Renal pelvis (tissue), 4 donors: ENCODE measurements around the gene TYW5. TPM values are rescaled to one million over a fixed set of nuclear protein-coding genes. Genes with fewer than 3 reads are reported as not detected.
A peak's percentile ranks its signal among the peaks of the same experiment; 100 is the strongest.
"Not testable (repeated sequence)": the region's sequence is repeated elsewhere in the genome, so short reads cannot be mapped to it uniquely, and the experiment has no call there.

ENCODE experiments used
- DNase-seq: peaks from one replicate; pipeline ENCODE4 v3.0.0-alpha.2; 2013
- polyA plus RNA-seq, 3 donors: library from polyadenylated mRNA; unstranded; fragments of 120-200 nt; gene quantifications; one replicate each; pipeline ENCODE4 v1.2.1, GENCODE V29; 2013; ENCODE audit not compliant: insufficient read length in 3 of 3

TYW5 gene
- polyA plus RNA-seq, 3 donors = 11.3 to 18.7 (median 17.9) TPM

DNA sequence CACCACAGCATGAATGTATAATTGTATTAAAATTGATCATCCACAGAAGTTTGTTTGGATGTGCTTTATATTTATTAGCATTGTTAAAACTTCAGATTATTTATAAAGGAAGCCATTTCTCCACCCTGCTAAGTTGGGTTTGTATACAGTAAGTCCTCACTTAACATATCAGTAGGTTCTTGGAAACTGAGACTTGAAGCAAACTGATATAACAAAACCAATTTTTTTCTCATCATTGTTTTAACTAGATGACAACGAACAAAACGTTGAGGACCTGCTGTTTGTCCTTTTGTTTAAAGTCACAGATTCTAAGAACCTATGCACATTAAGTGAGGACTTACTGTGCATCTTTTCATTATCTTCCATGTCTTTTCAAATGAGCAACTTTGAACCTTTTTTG, 27.1 kb downstream of the TYW5 start:
- DNase-seq = no peak

DNA sequence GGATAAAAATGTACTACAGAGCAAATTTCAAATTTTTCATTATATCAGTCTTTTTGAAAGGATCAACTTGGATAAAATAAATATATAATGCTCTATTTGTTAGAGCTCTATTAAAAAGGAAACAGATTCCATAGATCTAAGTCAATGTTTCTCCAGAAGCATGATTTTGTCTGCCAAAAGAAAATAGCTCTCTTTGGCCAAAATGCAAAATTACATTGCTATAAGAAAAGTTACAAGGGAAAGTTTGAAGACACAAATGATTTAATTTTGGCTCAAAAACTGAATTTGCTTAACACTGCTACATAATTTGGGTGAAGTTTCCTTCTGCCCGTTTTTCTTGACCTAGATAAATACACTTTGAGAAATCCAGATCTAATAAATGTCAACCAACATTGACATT, 28.5 kb downstream of the TYW5 start:
- no peak for DNase-seq

DNA sequence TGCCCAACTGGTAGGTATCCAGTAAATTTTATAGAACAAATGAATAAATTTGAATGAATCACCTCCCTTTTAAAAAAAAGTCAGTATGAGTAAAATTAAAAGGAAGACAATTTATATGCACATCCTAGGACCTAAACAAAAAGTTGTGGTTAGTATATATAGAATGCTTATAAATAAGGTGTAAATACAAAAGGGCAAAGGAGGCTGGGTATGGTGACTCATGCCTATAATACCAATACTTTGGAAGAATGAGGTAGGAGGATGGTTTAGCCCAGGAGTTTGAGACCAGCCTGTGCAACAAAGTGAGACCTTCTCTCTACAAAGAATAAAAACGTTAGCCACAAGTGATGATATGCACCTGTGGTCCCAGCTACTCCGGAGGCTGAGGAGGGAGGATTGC, 31.4 kb downstream of the TYW5 start:
- DNase-seq = no peak

DNA sequence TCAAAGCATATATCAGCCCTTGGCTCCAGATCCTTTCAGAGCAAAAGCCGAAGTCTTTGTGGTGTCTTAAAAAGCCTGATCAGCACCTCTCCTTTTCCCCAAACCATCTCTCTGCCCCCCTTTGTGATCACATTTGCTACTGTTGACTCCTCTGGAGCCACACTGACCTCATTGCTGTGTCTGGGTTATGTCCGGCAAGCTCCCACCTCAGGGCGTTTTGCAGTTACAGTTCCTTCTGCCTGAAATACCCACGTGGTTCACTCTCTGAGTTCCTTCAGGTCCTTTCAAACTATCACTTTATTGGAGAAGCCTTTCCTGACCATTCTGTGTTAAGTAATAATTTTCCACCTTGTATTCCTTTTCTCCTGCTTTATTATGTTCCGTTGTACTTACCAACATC, 32.4 kb downstream of the TYW5 start:
- no peak for DNase-seq

DNA sequence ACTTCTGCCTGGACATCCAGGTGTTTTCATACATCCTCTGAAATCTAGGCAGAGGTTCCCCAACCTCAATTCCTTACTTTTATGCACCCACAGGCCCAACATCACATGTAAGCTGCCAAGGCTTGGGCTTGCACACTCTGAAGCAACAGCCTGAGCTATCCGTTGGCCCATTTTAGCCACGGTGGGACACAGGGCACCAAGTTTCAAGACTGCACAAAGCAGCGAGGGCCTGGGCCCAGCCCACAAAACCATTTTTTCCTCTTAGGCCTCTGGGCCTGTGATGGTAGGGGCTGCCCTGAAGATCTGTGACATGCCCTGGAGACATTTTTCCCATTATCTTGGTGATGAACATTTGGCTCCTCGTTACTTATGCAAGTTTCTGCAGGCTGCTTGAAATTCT, 38.3 kb downstream of the TYW5 start:
- no peak for DNase-seq

DNA sequence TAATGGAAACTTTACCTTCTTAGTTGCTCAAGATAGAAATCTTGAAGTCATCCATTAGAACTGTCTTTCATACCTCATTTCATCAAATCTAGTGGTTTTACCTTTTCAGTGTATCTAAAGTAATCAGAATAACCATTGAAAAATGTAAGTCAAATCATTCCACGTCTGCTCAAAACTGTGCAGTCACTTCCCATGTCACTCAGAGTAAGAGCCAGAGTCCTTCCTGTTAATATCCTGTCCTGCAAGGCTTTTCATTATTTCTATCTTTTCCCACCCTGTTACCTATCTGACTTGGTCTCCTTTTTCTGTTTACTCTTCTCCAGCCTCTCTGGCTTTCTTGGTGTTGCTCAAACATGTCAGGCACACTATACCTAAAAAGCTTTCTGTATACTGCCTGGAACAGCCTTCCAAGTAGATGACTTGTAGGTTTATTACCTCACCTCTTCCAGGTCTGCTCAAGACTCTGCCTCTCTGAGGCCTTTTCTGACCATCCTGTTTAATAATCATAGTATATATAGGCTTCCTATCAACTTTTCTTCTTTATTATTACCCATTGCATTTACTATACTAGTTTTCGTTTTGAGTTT, 40.8 kb downstream of the TYW5 start:
- no peak for DNase-seq

DNA sequence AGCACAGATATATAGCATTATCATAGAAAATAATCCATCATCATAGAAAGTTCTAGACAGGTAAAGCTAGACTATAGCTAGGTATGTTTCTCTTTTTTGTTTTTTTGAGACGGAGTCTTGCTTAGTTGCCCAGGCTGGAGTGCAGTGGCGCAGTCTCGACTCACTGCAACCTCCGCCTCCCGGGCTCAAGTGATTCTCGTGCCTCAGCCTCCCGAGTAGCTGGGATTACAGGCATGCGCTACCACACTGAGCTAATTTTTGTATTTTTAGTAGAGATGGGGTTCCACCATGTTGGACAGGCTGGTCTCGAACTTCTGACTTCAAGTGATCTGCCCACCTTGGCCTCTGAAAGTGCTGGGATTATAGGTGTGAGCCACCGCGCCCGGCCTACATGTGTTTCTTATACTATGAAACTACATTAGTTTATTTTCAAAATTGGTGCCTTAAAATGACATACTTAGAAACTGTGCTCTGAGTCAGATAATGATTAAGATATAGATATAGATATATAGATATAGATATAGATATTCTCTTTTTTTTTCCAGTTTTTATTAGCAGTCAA, 42.7 kb downstream of the TYW5 start:
- not testable (repeated sequence) for DNase-seq

DNA sequence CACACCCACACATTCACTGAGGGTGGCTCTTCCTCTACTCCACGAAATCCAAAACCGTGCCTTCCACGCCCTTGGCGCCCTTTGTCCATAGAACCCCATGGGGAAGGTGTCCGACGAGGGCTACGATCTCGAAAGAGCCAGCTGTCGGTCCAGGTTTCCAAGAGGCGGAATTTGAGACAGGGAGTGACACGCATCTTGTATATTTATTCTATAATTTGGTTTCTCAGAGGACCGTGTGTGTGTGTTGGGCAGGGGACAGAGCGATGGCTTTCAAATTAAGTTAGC, 43.5 kb downstream of the TYW5 start:
- no peak for DNase-seq

DNA sequence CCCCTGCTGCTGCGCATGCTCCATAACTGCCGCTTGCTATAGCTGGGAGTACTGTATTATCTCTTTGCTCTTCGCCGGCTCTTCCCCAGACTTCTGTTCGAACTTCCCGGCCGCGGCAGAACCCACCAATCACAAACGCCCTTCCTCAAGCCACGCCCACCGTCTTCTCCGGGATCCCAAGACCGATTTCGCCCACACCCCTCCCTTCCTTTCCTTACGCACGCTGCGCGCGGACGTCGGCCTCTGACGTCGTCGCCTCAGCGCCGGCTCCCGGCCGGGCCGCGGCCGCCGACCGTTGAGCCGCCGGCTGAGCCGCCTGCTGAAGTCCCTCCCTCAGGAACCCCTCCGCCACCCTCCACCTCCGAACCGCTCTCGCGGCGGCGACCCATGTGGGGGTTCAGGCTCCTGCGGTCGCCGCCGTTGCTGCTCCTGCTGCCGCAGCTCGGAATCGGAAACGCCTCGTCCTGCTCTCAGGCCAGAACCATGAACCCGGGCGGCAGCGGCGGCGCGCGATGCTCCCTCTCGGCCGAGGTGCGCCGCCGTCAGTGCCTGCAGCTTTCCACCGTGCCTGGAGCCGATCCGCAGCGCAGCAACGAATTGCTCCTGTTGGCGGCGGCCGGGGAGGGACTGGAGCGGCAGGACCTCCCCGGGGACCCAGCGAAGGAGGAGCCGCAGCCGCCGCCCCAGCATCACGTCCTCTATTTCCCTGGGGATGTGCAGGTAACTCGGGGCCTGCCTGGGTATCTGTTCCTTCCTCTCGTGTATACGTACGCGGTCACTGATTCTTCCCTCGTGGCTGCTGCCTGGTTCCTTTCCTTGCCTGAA, 44.0 kb downstream of the TYW5 start, which contains the start of gene C2orf69:
TSS of gene C2orf69 (plus strand) at position 242 of the 825 bp plus-strand sequence. CDS start at position 388, 146 bp downstream.
- DNase-seq = peak; percentile 96

DNA sequence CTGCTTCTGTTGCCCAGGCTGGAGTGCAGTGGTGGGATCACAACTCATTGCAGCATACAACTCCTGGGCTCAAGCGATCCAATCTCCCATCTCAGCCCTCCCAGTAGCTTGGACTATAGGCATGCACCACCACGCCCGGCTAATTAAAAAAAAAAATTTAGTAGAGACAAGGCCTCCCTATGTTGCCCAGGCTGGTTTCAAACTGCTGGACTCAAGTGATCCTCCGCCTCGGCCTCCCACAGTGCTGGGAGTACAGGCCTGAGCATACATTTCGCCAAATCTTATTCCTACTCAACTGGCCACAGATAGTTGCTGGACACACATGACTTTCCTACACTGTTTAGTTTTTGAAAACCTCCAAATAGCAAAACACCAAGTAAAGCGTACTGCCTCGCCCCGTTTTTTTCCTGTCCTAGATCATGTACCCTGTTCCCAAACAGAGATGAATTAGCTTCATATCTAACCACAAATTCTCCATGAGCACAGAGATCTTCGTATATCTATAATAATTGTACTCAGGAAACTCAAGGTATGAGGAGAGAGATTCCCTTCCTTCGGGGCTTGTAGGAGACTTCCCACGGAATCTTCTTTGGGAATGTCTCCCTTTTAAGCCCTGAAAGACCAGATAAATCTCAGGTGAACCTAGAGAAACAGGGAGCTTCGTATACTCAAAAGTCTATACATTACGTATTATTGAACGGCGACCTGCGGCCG, 44.8 kb downstream of the TYW5 start:
- peak; percentile 3 for DNase-seq

DNA sequence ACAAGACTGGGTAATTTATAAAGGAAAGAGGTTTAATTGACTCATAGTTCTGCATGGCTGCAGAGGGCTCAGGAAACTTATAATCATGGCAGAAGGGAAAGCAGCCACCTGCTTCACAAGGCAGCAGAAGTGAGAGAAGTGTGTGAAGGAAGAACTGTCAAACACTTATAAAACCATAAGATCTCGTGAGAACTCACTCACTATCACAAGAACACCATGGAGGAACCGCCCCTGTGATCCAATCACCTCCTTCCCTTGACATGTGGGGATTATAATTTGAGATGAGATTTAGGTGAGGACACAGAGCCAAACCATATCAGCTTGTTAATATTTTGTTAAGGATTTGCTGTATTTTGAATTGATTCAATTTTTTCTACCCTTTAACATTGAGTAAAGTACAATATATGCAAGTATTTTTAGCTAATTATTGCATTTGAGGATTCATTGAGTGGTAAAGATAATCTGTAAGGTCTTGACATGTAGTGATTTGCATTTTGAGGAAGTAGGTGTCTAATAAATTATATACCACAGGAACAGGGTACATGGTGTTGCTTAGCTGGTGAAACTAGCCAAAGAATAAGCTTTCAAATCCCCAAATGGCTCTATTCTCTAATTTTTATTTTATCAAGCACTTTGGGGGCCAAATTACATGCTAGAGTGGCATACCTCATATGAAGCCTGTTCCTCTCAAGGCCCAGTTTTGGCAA, 48.1 kb downstream of the TYW5 start:
- no peak for DNase-seq

DNA sequence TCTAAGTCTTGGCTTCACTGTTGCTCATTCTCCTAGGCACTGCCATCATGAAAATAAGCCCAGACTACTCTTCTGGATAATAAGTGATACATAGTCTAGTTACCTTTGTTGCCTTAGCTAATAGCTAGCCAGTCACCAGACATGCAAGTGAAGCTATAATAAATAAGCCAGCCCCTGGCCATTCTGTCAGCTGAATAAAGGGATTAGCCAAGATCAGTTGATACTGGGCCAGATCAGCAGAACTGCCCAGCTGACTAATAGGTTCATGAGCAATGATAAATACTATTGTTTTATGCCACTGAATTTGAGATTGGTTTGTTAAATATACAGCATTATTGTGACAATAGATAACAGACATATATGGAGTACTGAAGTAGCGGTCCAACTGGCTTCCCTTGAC, 52.2 kb downstream of the TYW5 start:
- DNase-seq = no peak

DNA sequence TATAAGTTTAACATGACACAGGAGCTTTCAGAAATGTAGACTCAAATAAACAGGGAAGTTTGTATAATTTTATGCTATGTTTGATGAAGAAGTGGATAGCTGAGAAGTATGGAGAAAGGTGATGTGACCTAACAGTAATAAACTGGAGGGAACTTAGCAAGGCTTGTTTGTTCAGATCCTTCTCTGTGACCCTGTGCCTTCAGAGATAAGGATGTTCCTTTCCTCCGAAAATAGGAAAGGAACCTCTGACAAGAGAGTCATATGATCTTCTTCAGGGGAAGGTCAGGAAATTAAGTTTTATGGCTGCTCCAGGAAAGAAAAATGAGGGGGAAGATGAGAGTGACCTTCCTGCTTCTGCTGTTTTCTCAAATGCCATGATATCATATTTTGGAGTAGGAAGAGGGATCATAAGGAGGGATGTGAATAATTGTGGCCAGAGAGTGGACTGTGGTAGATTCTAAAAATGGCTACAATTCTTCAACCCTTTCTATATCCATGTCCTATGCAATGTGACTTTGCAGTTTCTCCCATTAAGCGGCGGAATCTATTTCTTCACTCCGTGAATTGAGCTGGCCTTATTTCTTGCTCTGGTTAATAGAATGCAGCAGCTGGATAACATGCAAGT, 52.7 kb downstream of the TYW5 start:
- no peak for DNase-seq

DNA sequence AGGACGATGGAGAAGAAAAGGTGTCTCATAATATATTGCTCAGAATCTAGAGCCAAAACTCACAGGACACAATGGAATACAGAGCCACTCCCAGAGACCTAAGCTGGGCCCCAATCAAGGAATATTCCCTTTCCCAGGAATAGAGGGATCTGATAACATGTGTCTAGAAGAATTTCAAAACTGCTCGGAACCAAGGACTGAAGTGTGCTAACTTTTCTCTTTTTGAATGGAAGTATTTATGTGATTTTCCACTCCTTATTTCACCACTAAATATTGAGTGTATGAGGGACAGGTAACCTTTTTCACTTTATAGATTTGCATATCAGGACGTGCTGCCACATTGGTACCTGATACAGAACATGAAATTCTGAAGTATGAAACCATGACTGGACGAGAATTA, 53.3 kb downstream of the TYW5 start:
- no peak for DNase-seq

DNA sequence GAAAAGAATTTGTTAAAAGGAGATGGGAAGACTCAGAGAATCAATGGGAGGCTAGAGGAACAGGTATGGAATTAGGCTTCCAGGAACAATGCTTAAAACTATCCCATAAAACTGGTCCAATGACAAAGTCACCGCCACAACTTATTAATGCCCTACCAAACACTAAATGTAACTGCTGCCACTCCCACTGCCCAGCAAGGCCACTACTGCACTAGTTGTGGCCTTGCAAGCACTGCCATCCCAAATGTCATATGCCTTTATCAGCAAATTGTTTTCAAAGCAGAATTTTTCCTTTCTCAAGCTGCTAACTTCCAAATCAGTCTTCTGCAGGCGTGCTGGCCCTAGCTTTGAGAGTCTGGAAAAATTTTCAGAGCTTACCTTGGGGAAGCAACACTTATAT, 58.7 kb downstream of the TYW5 start:
- no peak for DNase-seq

DNA sequence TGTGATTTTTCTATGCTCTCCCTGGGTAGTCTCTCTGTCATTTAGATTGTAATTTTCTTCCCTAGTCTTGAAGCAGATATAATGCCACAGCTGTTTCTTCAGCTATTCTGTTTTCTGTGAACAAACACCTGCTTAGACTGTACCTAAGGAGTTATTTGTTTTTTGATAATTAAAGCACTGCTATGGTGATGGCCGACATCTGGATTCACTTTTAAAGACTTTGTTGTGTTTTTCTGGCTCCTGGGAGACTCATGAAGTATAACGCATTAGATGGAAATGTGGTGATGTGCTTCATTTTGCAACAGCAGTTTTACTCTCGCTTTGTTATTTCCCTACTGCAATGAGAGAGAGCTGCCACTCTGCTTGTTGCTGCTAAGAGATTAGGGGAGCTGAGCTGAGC, 59.9 kb downstream of the TYW5 start:
- no peak for DNase-seq

DNA sequence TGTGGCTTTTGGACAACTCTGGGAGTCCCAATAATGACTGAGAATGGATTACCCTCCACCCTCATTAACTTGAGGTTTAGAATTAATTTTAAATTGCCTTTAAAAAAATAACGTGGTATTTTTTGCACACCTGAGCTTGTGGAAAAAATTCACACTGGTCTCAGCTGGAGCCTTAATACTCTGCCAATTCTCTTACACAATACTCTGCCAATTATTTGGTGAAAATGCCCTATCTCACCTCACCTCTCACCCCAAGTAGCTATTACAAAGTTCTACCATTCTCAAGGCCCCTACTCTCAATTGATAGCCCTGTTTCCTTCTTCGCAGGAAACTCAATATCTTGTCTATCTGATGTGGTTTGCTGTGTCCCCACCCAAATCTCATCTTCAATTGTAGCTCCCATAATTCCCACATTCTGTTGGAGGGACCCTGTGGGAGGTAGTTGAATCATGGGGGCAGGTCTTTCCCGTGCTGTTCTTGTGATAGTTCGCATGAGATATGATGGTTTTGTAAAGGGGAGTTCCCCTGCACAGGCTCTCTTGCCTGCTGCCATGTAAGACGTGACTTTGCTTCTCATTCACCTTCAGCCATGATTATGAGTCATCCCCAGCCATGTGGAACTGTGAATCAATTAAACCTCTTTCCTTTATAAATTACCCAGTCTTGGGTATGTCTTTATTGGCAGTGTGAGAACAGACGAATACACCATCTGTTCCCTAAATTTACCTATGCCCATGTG, 71.6 kb downstream of the TYW5 start:
- DNase-seq = no peak

DNA sequence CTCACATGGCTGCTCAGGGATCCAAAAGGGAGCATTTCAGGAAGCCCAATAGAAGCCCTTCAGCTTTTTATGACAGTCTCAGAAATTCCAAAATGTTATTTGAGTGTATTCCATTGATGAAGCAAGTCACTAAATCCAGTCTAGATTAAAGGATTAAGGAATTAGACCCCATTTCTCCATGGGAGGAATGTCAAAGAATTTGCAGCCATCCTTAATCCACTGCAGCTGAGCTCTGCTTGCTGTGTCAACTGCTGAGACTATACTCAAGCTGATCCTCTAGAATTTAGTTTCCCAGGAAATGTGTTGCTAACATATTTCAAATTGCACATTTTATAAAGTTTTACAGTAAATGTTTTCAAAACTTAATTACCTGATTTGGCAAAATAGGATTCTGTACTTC, 72.6 kb downstream of the TYW5 start:
- no peak for DNase-seq
